Endothelial cell (in vitro differentiated cells): ENCODE data around the gene IGSF9B. TPM values are rescaled to one million over a fixed set of nuclear protein-coding genes. Genes with fewer than 3 reads are reported as not detected.

Source experiments
- DNase-seq: peaks from one replicate; pipeline ENCODE4 v3.0.0; 2021; ENCODE audit warnings: low spot score
- H3K27ac Mint-ChIP-seq: one replicate; pipeline ENCODE4 v1.8.0; 2021; ENCODE audit warnings: mixed read lengths, inconsistent platforms; ENCODE audit not compliant: unreplicated experiment
- H3K27me3 Mint-ChIP-seq: one replicate; pipeline ENCODE4 v1.8.0; 2021; ENCODE audit warnings: mild to moderate bottlenecking, moderate library complexity, mixed read lengths, inconsistent platforms; ENCODE audit not compliant: unreplicated experiment
- H3K36me3 Mint-ChIP-seq: one replicate; pipeline ENCODE4 v1.8.0; 2021; ENCODE audit warnings: mild to moderate bottlenecking, low read depth, mixed read lengths, inconsistent platforms; ENCODE audit not compliant: unreplicated experiment
- H3K4me1 Mint-ChIP-seq: one replicate; pipeline ENCODE4 v1.8.0; 2021; ENCODE audit warnings: mild to moderate bottlenecking, mixed read lengths, inconsistent platforms; ENCODE audit not compliant: unreplicated experiment
- H3K4me3 Mint-ChIP-seq: one replicate; pipeline ENCODE4 v1.8.0; 2021; ENCODE audit warnings: mild to moderate bottlenecking, mixed read lengths, inconsistent platforms; ENCODE audit not compliant: unreplicated experiment
- H3K9me3 Mint-ChIP-seq: one replicate; pipeline ENCODE4 v1.8.0; 2021; ENCODE audit warnings: mixed read lengths, inconsistent platforms; ENCODE audit not compliant: unreplicated experiment
- CTCF ChIP-seq: fragments of 200-600 bp; sonication (generic); IDR thresholded peaks from one replicate; pipeline ENCODE4 v1.5.0; 2021; ENCODE audit warnings: antibody characterized with exemption; ENCODE audit not compliant: unreplicated experiment
- total RNA-seq: library from RNA; stranded (reverse); fragmentation: NEBNext Ultra II Directional; extraction: Animal tissue kit (Norgen Biotek cat#: 25700); gene quantifications from one replicate; pipeline ENCODE4 v1.2.1, GENCODE V29; 2021; ENCODE audit not compliant: unreplicated experiment

Gene IGSF9B
- total RNA-seq, 1 donor from 2014 or later, result 6.6 TPM

- Mint-ChIP-seq H3K4me1 (peaks cover 29% of the 10 kb centered on the region), H3K36me3 (peaks cover 12% of the 10 kb centered on the region), H3K27me3 (peaks cover 29% of the 10 kb centered on the region), H3K27ac (peak overlapping the region; percentile 10), H3K4me3 (no peak overlapping the region), H3K9me3 (no peaks in the 10 kb centered on the region)
- DNase-seq, result no peak
- no peak for TF ChIP-seq CTCF
Observed at GRCh38 chr11:133949129-133949528, 7.6 kb downstream of the IGSF9B start.

DNA sequence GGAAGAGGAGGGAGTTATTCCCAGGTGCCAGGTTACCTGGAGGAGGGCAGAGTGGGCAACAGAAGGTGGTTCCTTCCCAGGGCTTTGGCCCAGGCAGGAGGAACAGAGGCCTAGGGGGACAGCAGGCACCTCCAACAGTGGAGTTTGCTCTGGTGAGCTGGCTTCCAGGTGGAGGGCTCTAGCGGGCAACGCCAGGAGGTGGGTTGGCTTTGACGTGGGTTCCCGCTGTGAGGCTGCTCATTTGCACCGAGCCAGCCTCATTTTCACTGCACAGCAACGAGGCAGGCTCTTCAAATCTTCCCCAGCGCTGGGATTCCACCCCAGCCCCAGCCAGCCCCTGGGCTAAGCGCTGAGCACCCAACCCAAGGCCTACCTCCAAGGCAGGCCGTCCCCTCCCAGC, 8.1 kb downstream of the IGSF9B start:
- TF ChIP-seq CTCF, result no peak
- no peak for DNase-seq
- H3K36me3 Mint-ChIP-seq, result peaks cover 11% of the 10 kb centered on the region
- H3K27ac Mint-ChIP-seq, result peak overlapping the region; percentile 13
- no peak overlapping the region for H3K4me3 Mint-ChIP-seq
- no peaks in the 10 kb centered on the region for H3K9me3 Mint-ChIP-seq
- peaks cover 29% of the 10 kb centered on the region for H3K4me1 Mint-ChIP-seq
- H3K27me3 Mint-ChIP-seq, result peaks cover 28% of the 10 kb centered on the region

DNA sequence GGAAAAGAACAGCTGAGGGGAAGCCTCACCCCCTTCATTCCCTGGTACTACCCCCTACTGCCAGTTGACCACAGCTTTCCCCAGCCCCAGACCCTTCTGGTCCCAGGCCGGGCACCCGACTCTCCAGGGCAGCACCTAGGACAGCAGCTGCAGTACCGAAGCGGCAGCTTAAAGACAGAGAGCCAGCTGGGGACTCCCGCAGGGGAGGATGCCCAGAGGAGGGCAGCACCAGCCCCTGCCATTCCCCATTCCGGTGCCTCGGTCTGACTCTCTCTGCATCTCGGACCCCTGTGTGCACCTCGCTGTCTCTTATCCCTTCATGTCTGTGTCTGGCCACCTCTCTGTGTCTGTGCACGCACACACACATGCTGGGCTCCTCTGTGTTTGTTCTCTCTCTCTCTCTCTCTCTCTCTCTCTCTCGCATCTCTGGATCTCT, 9.4 kb downstream of the IGSF9B start:
- H3K4me1 Mint-ChIP-seq, result peaks cover 29% of the 10 kb centered on the region
- H3K27me3 Mint-ChIP-seq, result peaks cover 23% of the 10 kb centered on the region

GRCh38 chr11:133946541-133947318, 10.0 kb downstream of the IGSF9B start:
- Mint-ChIP-seq H3K4me1 (peaks cover 27% of the 10 kb centered on the region), H3K9me3 (no peaks in the 10 kb centered on the region), H3K36me3 (peaks cover 11% of the 10 kb centered on the region), H3K27me3 (peaks cover 22% of the 10 kb centered on the region), H3K27ac (no peak overlapping the region), H3K4me3 (no peak overlapping the region)
- no peak for TF ChIP-seq CTCF
- no peak for DNase-seq

More for the DNA sequence above, 9.4 kb downstream of the IGSF9B start:
- DNase-seq, result peak; percentile 81
- Mint-ChIP-seq H3K4me3 (no peak overlapping the region), H3K9me3 (no peaks in the 10 kb centered on the region), H3K27ac (no peak overlapping the region), H3K36me3 (peaks cover 11% of the 10 kb centered on the region)
- TF ChIP-seq CTCF, result no peak

DNA sequence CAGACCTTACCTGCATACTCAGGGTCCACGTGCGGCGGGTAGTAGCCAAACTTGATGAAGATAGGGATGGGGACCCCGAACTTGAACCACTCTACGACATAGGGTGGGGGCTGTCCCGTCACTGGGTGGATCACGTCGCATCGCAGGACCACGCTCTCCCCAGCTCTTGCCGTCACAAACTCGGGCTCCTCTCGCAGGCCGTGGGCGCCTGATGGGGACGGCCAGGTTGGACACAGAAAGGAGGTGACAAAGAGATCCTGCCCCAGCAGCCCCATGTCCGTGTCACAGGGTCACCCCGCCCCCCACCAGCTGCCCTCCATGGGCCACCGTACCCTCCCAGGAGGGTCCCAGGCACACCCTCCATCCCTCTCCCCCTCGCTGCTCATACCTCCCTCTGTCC, 10.7 kb downstream of the IGSF9B start:
- H3K9me3 Mint-ChIP-seq, result no peaks in the 10 kb centered on the region
- H3K4me1 Mint-ChIP-seq, result peaks cover 25% of the 10 kb centered on the region
- H3K36me3 Mint-ChIP-seq, result peaks cover 11% of the 10 kb centered on the region
- DNase-seq, result no peak
- TF ChIP-seq CTCF, result no peak
- H3K4me3 Mint-ChIP-seq, result no peak overlapping the region
- no peak overlapping the region for H3K27ac Mint-ChIP-seq
- peaks cover 21% of the 10 kb centered on the region for H3K27me3 Mint-ChIP-seq
